GM19035 (cell line): ENCODE results near the gene ZNF544.
"Not testable (repeated sequence)": the region's sequence is repeated elsewhere in the genome, so short reads cannot be mapped to it uniquely, and the experiment has no call there.

Experiments
- ATAC-seq: cut with Tn5 transposase; IDR thresholded peaks from one replicate; pipeline ENCODE4 v1.9.1; 2021; ENCODE audit not compliant: unreplicated experiment

Gene ZNF544

GRCh38 chr19:58252102-58252685 lies 23.5 kb downstream of the ZNF544 start:
- ATAC-seq, result no peak

GRCh38 chr19:58258259-58258658 lies 29.5 kb downstream of the ZNF544 start:
- not testable (repeated sequence) for ATAC-seq

GRCh38 chr19:58261600-58261967 lies 32.9 kb downstream of the ZNF544 start:
- ATAC-seq, result no peak

- ATAC-seq, result no peak
Measured at GRCh38 chr19:58261968-58262921, 33.5 kb downstream of the ZNF544 start.

- no peak for ATAC-seq
Measured at GRCh38 chr19:58262922-58263296, 34.2 kb downstream of the ZNF544 start.

- ATAC-seq, result no peak
Measured at GRCh38 chr19:58265100-58265499, 36.4 kb downstream of the ZNF544 start.

- ATAC-seq, result no peak
Measured at GRCh38 chr19:58268344-58268743, 39.6 kb downstream of the ZNF544 start.

- ATAC-seq, result no peak
Measured at GRCh38 chr19:58274771-58275201, 46.1 kb downstream of the ZNF544 start.

- no peak for ATAC-seq
Measured at GRCh38 chr19:58275564-58275963, 46.9 kb downstream of the ZNF544 start.

GRCh38 chr19:58277197-58277596 lies 48.5 kb downstream of the ZNF544 start:
- ATAC-seq, result no peak

GRCh38 chr19:58277748-58278540 lies 49.2 kb downstream of the ZNF544 start:
- ATAC-seq, result no peak

- peak; percentile 97 for ATAC-seq
Measured at GRCh38 chr19:58278541-58279041, 49.9 kb downstream of the ZNF544 start, which contains the start of gene ZNF8. Gene ZNF8, plus strand, starts transcription at chr19:58278955. Its CDS starts 127 bp downstream, at chr19:58279082.

- ATAC-seq, result peak; percentile 26
Measured at GRCh38 chr19:58279042-58279924, 50.6 kb downstream of the ZNF544 start.

GRCh38 chr19:58279925-58280316 lies 51.2 kb downstream of the ZNF544 start:
- ATAC-seq, result no peak

- no peak for ATAC-seq
Measured at GRCh38 chr19:58284199-58284598, 55.5 kb downstream of the ZNF544 start.

GRCh38 chr19:58291943-58292342 lies 63.2 kb downstream of the ZNF544 start:
- ATAC-seq, result no peak

- no peak for ATAC-seq
Measured at GRCh38 chr19:58294743-58295374, 66.1 kb downstream of the ZNF544 start.

GRCh38 chr19:58296104-58296503 lies 67.4 kb downstream of the ZNF544 start:
- ATAC-seq, result no peak

GRCh38 chr19:58300620-58301019 lies 71.9 kb downstream of the ZNF544 start:
- ATAC-seq, result no peak

- no peak for ATAC-seq
Measured at GRCh38 chr19:58304255-58304654, 75.5 kb downstream of the ZNF544 start.
